Activated CD8-positive, alpha-beta memory T cell treated with anti-CD3 and anti-CD28 coated beads, Interleukin-2, amount 10 ng/mL, durations not matched to agents 7 days and 5 days (primary cell): ENCODE measurements around the gene DPP6. TPM values are rescaled to one million over a fixed set of nuclear protein-coding genes. Genes with fewer than 3 reads are reported as not detected.
"Not testable (repeated sequence)": the region's sequence is repeated elsewhere in the genome, so short reads cannot be mapped to it uniquely, and the experiment has no call there.

Experiments used
- ATAC-seq: fragments of 150-1000 bp; cut with Tn5 transposase; one replicate; pipeline ENCODE4 v1.10.0; 2021; ENCODE audit warnings: moderate library complexity
- CTCF ChIA-PET: fragments of 350-600 bp; sonication (Branson Sonifier 250); formaldehyde crosslinking; loops from one replicate; lab custom pipeline; 2021; ENCODE audit warnings: antibody characterized with exemption; lab: Charles Lee
- DNase-seq: peaks from one replicate; pipeline ENCODE4 v3.0.0-alpha.2; 2020
- H3K27ac Mint-ChIP-seq: one replicate; pipeline ENCODE4 v1.8.0; 2021; ENCODE audit warnings: mild to moderate bottlenecking, mixed read lengths
- H3K27me3 Mint-ChIP-seq: one replicate; pipeline ENCODE4 v1.8.0; 2021; ENCODE audit warnings: mixed read lengths
- H3K36me3 Mint-ChIP-seq: one replicate; pipeline ENCODE4 v1.8.0; 2021; ENCODE audit warnings: mild to moderate bottlenecking, mixed read lengths
- H3K4me1 Mint-ChIP-seq: one replicate; pipeline ENCODE4 v1.8.0; 2021; ENCODE audit warnings: mixed read lengths
- H3K4me3 Mint-ChIP-seq: one replicate; pipeline ENCODE4 v1.8.0; 2021; ENCODE audit warnings: mild to moderate bottlenecking, moderate library complexity, mixed read lengths
- H3K9me3 Mint-ChIP-seq: one replicate; pipeline ENCODE4 v1.8.0; 2022; ENCODE audit warnings: low read depth, mixed read lengths
- total RNA-seq, 2 experiments: library from RNA; stranded (reverse); gene quantifications; one replicate each; pipeline ENCODE4 v1.2.3, GENCODE V29; 2021

The DPP6 gene
- total RNA-seq, 2 experiments from 2014 or later: not detected

GRCh38 chr7:154148791-154149516 is 96.8 kb downstream of the DPP6 start:
- H3K36me3 Mint-ChIP-seq, DNase-seq, H3K4me1 Mint-ChIP-seq, CTCF ChIA-PET, H3K27ac Mint-ChIP-seq, H3K27me3 Mint-ChIP-seq, H3K4me3 Mint-ChIP-seq, ATAC-seq, H3K9me3 Mint-ChIP-seq: not testable (repeated sequence)

- H3K9me3 Mint-ChIP-seq, DNase-seq, H3K4me1 Mint-ChIP-seq, H3K27me3 Mint-ChIP-seq, CTCF ChIA-PET, H3K27ac Mint-ChIP-seq, ATAC-seq, H3K36me3 Mint-ChIP-seq, H3K4me3 Mint-ChIP-seq: not testable (repeated sequence)
Observed at GRCh38 chr7:154150656-154151055, 98.5 kb downstream of the DPP6 start.

GRCh38 chr7:154151306-154151705 is 99.1 kb downstream of the DPP6 start:
- H3K9me3 Mint-ChIP-seq, H3K27ac Mint-ChIP-seq, DNase-seq, H3K4me3 Mint-ChIP-seq, CTCF ChIA-PET, H3K27me3 Mint-ChIP-seq, H3K36me3 Mint-ChIP-seq, ATAC-seq, H3K4me1 Mint-ChIP-seq: not testable (repeated sequence)

GRCh38 chr7:154155928-154156327 is 103.7 kb downstream of the DPP6 start:
- ATAC-seq, H3K27ac Mint-ChIP-seq, H3K27me3 Mint-ChIP-seq, H3K4me1 Mint-ChIP-seq, DNase-seq, H3K4me3 Mint-ChIP-seq, CTCF ChIA-PET, H3K9me3 Mint-ChIP-seq, H3K36me3 Mint-ChIP-seq: not testable (repeated sequence)

- H3K4me3 Mint-ChIP-seq, ATAC-seq, CTCF ChIA-PET: not testable (repeated sequence)
Observed at GRCh38 chr7:154162921-154163320, 110.7 kb downstream of the DPP6 start.

GRCh38 chr7:154163642-154164041 is 111.4 kb downstream of the DPP6 start:
- ATAC-seq, H3K9me3 Mint-ChIP-seq, DNase-seq, H3K27ac Mint-ChIP-seq, H3K36me3 Mint-ChIP-seq, H3K4me3 Mint-ChIP-seq, CTCF ChIA-PET, H3K27me3 Mint-ChIP-seq, H3K4me1 Mint-ChIP-seq: not testable (repeated sequence)

More at GRCh38 chr7:154162921-154163320, 110.7 kb downstream of the DPP6 start:
- not testable (repeated sequence) for H3K27me3 Mint-ChIP-seq, DNase-seq, H3K27ac Mint-ChIP-seq, H3K36me3 Mint-ChIP-seq, H3K4me1 Mint-ChIP-seq, H3K9me3 Mint-ChIP-seq

- Mint-ChIP-seq H3K4me3 (no peak overlapping the region), H3K27ac (no peak overlapping the region), H3K27me3 (no peaks in the 10 kb centered on the region), H3K9me3 (peaks cover 4% of the 10 kb centered on the region), H3K36me3 (no peaks in the 10 kb centered on the region), H3K4me1 (no peaks in the 10 kb centered on the region)
- DNase-seq (no peak), ATAC-seq (no peak)
- CTCF ChIA-PET: no interaction called here
Observed at GRCh38 chr7:154167051-154167450, 114.9 kb downstream of the DPP6 start.

GRCh38 chr7:154167807-154168206 is 115.6 kb downstream of the DPP6 start:
- Mint-ChIP-seq H3K36me3 (no peaks in the 10 kb centered on the region), H3K4me1 (no peaks in the 10 kb centered on the region), H3K9me3 (peaks cover 4% of the 10 kb centered on the region), H3K27ac (no peak overlapping the region), H3K4me3 (no peak overlapping the region), H3K27me3 (no peaks in the 10 kb centered on the region)
- ATAC-seq (no peak), DNase-seq (no peak)
- CTCF ChIA-PET: no interaction called here

- H3K27ac Mint-ChIP-seq: no peak overlapping the region
- DNase-seq: no peak
- H3K27me3 Mint-ChIP-seq: no peaks in the 10 kb centered on the region
- no peaks in the 10 kb centered on the region for H3K36me3 Mint-ChIP-seq
- ATAC-seq: no peak
- H3K9me3 Mint-ChIP-seq: no peaks in the 10 kb centered on the region
- no peaks in the 10 kb centered on the region for H3K4me1 Mint-ChIP-seq
- H3K4me3 Mint-ChIP-seq: no peak overlapping the region
- CTCF ChIA-PET: no interaction called here
Observed at GRCh38 chr7:154171422-154171821, 119.2 kb downstream of the DPP6 start.

GRCh38 chr7:154172236-154172635 is 120.0 kb downstream of the DPP6 start:
- no peak overlapping the region for H3K27ac Mint-ChIP-seq
- ATAC-seq (no peak), DNase-seq (no peak)
- H3K4me1 Mint-ChIP-seq: no peaks in the 10 kb centered on the region
- H3K36me3 Mint-ChIP-seq: no peaks in the 10 kb centered on the region
- CTCF ChIA-PET: interaction anchor here (0.7 kb wide), 1 partner anchor 1426 kb away, joined by 3 read pairs; no protein-coding TSS in a partner anchor
- H3K4me3 Mint-ChIP-seq: no peak overlapping the region
- H3K27me3 Mint-ChIP-seq: no peaks in the 10 kb centered on the region
- H3K9me3 Mint-ChIP-seq: no peaks in the 10 kb centered on the region

GRCh38 chr7:154177584-154177983 is 125.4 kb downstream of the DPP6 start:
- CTCF ChIA-PET: no interaction called here

GRCh38 chr7:154178895-154179294 is 126.7 kb downstream of the DPP6 start:
- Mint-ChIP-seq H3K4me3 (no peak overlapping the region), H3K4me1 (no peaks in the 10 kb centered on the region), H3K27ac (no peak overlapping the region), H3K27me3 (no peaks in the 10 kb centered on the region), H3K36me3 (no peaks in the 10 kb centered on the region), H3K9me3 (no peaks in the 10 kb centered on the region)
- ATAC-seq: no peak
- no peak for DNase-seq
- CTCF ChIA-PET: interaction anchor here (1.0 kb wide), 1 partner anchor 10 kb away, joined by 3 read pairs; no protein-coding TSS in a partner anchor

More at GRCh38 chr7:154177584-154177983, 125.4 kb downstream of the DPP6 start:
- Mint-ChIP-seq H3K4me1 (no peaks in the 10 kb centered on the region), H3K27ac (no peak overlapping the region), H3K9me3 (no peaks in the 10 kb centered on the region), H3K27me3 (no peaks in the 10 kb centered on the region), H3K4me3 (no peak overlapping the region), H3K36me3 (no peaks in the 10 kb centered on the region)
- ATAC-seq: no peak
- no peak for DNase-seq

GRCh38 chr7:154183482-154183881 is 131.3 kb downstream of the DPP6 start:
- DNase-seq (no peak), ATAC-seq (no peak)
- Mint-ChIP-seq H3K27me3 (no peaks in the 10 kb centered on the region), H3K36me3 (no peaks in the 10 kb centered on the region), H3K9me3 (no peaks in the 10 kb centered on the region), H3K4me1 (no peaks in the 10 kb centered on the region), H3K27ac (no peak overlapping the region), H3K4me3 (no peak overlapping the region)
- CTCF ChIA-PET: no interaction called here

- H3K27me3 Mint-ChIP-seq: no peaks in the 10 kb centered on the region
- no peaks in the 10 kb centered on the region for H3K9me3 Mint-ChIP-seq
- no peaks in the 10 kb centered on the region for H3K36me3 Mint-ChIP-seq
- DNase-seq (no peak), ATAC-seq (no peak)
- no peaks in the 10 kb centered on the region for H3K4me1 Mint-ChIP-seq
- H3K27ac Mint-ChIP-seq: no peak overlapping the region
- H3K4me3 Mint-ChIP-seq: no peak overlapping the region
- CTCF ChIA-PET: no interaction called here
Observed at GRCh38 chr7:154183946-154184345, 131.7 kb downstream of the DPP6 start.
